Kasumi-1 (cell line): ENCODE results near the gene TCF21.
"Not testable (repeated sequence)": the region's sequence is repeated elsewhere in the genome, so short reads cannot be mapped to it uniquely, and the experiment has no call there.

Experiments used
- DNase-seq, 2 experiments: peaks; one replicate each; lab custom pipeline; 2025; lab: John Stamatoyannopoulos, UW

Gene TCF21

GRCh38 chr6:133923938-133924593, 35.2 kb downstream of the TCF21 start:
- DNase-seq, result peak; percentile 81 to 87

- DNase-seq, result not testable (repeated sequence)
Measured at GRCh38 chr6:133931221-133931620, 42.3 kb downstream of the TCF21 start.

- DNase-seq, result not testable (repeated sequence)
Measured at GRCh38 chr6:133936352-133936751, 47.4 kb downstream of the TCF21 start.

- DNase-seq, result no peak
Measured at GRCh38 chr6:133937909-133938308, 49.0 kb downstream of the TCF21 start.

GRCh38 chr6:133938533-133938932, 49.6 kb downstream of the TCF21 start:
- DNase-seq, result no peak

GRCh38 chr6:133939778-133940667, 51.1 kb downstream of the TCF21 start:
- DNase-seq, result no peak
